Spleen (tissue), 11 donors: Measurements from ENCODE around the gene TDRD9. TPM values are rescaled to one million over a fixed set of nuclear protein-coding genes. Genes with fewer than 3 reads are reported as not detected.

Experiments
- DNase-seq: peaks from one replicate; pipeline ENCODE4 v3.0.0-alpha.2; 2020
- H3K27ac ChIP-seq, 8 donors: fragments of 200-600 bp; sonication (generic) in 7 of 8; 1 replicate in 4 of 8; 2 replicates in 4 of 8; pipeline versions ENCODE4 v1.5.0 to v1.8.0; 2016 to 2021; ENCODE audit warnings: inconsistent platforms in 4 of 8, mild to moderate bottlenecking in 4 of 8, moderate library complexity in 1 of 8
- H3K27me3 ChIP-seq, 7 donors: fragments of 200-600 bp; sonication (generic) in 6 of 7; replicated peaks in 1 of 7; 1 replicate in 4 of 7; 2 replicates in 3 of 7; pipeline versions ENCODE4 v1.5.0 to v1.8.0; 2016 to 2021; ENCODE audit warnings: inconsistent platforms in 3 of 7, mild to moderate bottlenecking in 1 of 7
- H3K36me3 ChIP-seq, 6 donors: fragments of 200-600 bp; sonication (generic) in 5 of 6; 1 replicate in 4 of 6; 2 replicates in 2 of 6; pipeline versions ENCODE4 v1.5.0 to v1.8.0; 2016 to 2021; ENCODE audit warnings: inconsistent platforms in 2 of 6
- H3K4me1 ChIP-seq, 6 donors: fragments of 200-600 bp; sonication (generic) in 5 of 6; 1 replicate in 3 of 6; 2 replicates in 3 of 6; pipeline versions ENCODE4 v1.5.0 to v1.8.0; 2016 to 2021; ENCODE audit warnings: inconsistent platforms in 3 of 6
- H3K4me3 ChIP-seq, 8 donors: fragments of 200-600 bp; sonication (generic) in 7 of 8; 1 replicate in 4 of 8; 2 replicates in 4 of 8; pipeline versions ENCODE4 v1.5.0 to v1.8.0; 2016 to 2021; ENCODE audit warnings: inconsistent platforms in 4 of 8, mild to moderate bottlenecking in 4 of 8, moderate library complexity in 2 of 8
- H3K9me3 ChIP-seq, 8 donors: fragments of 200-600 bp; sonication (generic) in 7 of 8; 1 replicate in 4 of 8; 2 replicates in 4 of 8; pipeline versions ENCODE4 v1.5.0 to v1.8.0; 2016 to 2021; ENCODE audit warnings: inconsistent platforms in 4 of 8
- CTCF ChIP-seq, 11 experiments: fragments of 200-600 bp in 7 of 11; fragments of 450-650 bp in 4 of 11; sonication (generic) in 4 of 11; IDR thresholded peaks in 8 of 11; conservative IDR thresholded peaks in 3 of 11; 1 replicate in 7 of 11; 2 replicates in 4 of 11; pipeline versions ENCODE4 v1.4.0 to v1.8.0; 2016 to 2021; ENCODE audit warnings: antibody characterized with exemption in 11 of 11, inconsistent platforms in 4 of 11, mild to moderate bottlenecking in 1 of 11
- POLR2A ChIP-seq, 3 donors: fragments of 450-650 bp; IDR thresholded peaks; one replicate each; pipeline ENCODE4 v1.5.1; 2017; ENCODE audit warnings: antibody characterized with exemption in 3 of 3, mild to moderate bottlenecking in 1 of 3
- POLR2AphosphoS5 ChIP-seq, 3 donors: sonication (generic); formaldehyde crosslinking; IDR thresholded peaks; one replicate each; pipeline ENCODE4 v1.5.1; 2017; ENCODE audit warnings: antibody characterized with exemption in 3 of 3
- WGBS, 5 donors: extraction: QIAGEN DNeasy Blood & Tissue Kit in 3 of 5; methylation state at CpG; one replicate each; pipeline versions ENCODE4 v1.1.5 to v1.1.7; 2013 to 2018; 5-methylcytosine and 5-hydroxymethylcytosine counted together
- intact Hi-C: fragments of 100-400 bp; cut with DNase I; formaldehyde crosslinking; loops from one replicate; pipeline ENCODE4 v1.15.0; 2023; ENCODE audit warnings: low total_unique reads
- polyA plus RNA-seq, 3 donors: library from polyadenylated mRNA; stranded (reverse); fragments of 200-250 nt; gene quantifications; one replicate each; pipeline ENCODE4 v1.2.1, GENCODE V29; 2013
- total RNA-seq, 7 donors: library from RNA; depleted of rRNA in 3 of 7; stranded (reverse); fragments of >200 nt in 3 of 7; fragmentation: NEBNext Ultra II Directional in 4 of 7; extraction: Animal tissue kit (Norgen Biotek cat#: 25700) in 4 of 7; gene quantifications; one replicate each; pipeline versions ENCODE4 v1.1.0 to v1.2.1, GENCODE V29; 2016 to 2021
- donor health status: healthy with polysubstance abuse.
- donor health status: DM: no; HTN: no; CAD: no; lungs with moderate emphysema.
- donor health status: DM: no; HTN: no; CAD: no.
- donor health status: Bipolar disorder and iron deficiency.
- donor health status: healthy.
- donor health status: DM: no; HTN: no; CAD: no.
- donor health status: DM: yes; HTN: yes; CAD: no.

Gene TDRD9
- total and polyA plus RNA-seq, 10 donors: 0.70 to 18.7 (median 8.0) TPM

- Histone ChIP-seq H3K36me3 (peaks cover 0 to 21% (median 0%) of the 10 kb centered on the region in 6 donors), H3K27me3 (peaks cover 0 to 18% (median 0%) of the 10 kb centered on the region in 7 donors), H3K4me3 (no peak overlapping the region), H3K27ac (no peak overlapping the region), H3K4me1 (no peaks in the 10 kb centered on the region), H3K9me3 (no peaks in the 10 kb centered on the region)
- TF ChIP-seq POLR2AphosphoS5 (IDR thresholded peaks at IDR 0.05): no peak
- no peak for TF ChIP-seq POLR2A (IDR thresholded peaks at IDR 0.05)
- no peak for TF ChIP-seq CTCF (IDR thresholded peaks at IDR 0.05 in 8 of 11, conservative IDR thresholded peaks at IDR 0.05 in 3 of 11)
- intact Hi-C loops: no loop called here
- no peak for DNase-seq
- 63 to 93% (median 80%) methylated on average over 2 of the region's 2 CpGs for WGBS, 5 donors
Observed at GRCh38 chr14:104023325-104024055, 95.2 kb downstream of the TDRD9 start.

- peaks cover 0 to 21% (median 0%) of the 10 kb centered on the region in 6 donors for H3K36me3 ChIP-seq
- H3K4me3 ChIP-seq: no peak overlapping the region
- H3K27ac ChIP-seq: no peak overlapping the region
- no peaks in the 10 kb centered on the region for H3K9me3 ChIP-seq
- no peaks in the 10 kb centered on the region for H3K4me1 ChIP-seq
- no peak for DNase-seq
- intact Hi-C loops: no loop called here
- 72 to 87% (median 80%) methylated on average over 3 of the region's 3 CpGs for WGBS, 5 donors
- H3K27me3 ChIP-seq: peaks cover 0 to 16% (median 0%) of the 10 kb centered on the region in 7 donors
- TF ChIP-seq POLR2A (IDR thresholded peaks at IDR 0.05): no peak
- no peak for TF ChIP-seq POLR2AphosphoS5 (IDR thresholded peaks at IDR 0.05)
- no peak for TF ChIP-seq CTCF (IDR thresholded peaks at IDR 0.05 in 8 of 11, conservative IDR thresholded peaks at IDR 0.05 in 3 of 11)
Observed at GRCh38 chr14:104025534-104025933, 97.3 kb downstream of the TDRD9 start.

- intact Hi-C loops: no loop called here
- TF ChIP-seq CTCF (IDR thresholded peaks at IDR 0.05 in 8 of 11, conservative IDR thresholded peaks at IDR 0.05 in 3 of 11) (no peak), POLR2A (IDR thresholded peaks at IDR 0.05) (no peak), POLR2AphosphoS5 (IDR thresholded peaks at IDR 0.05) (no peak)
- H3K4me1 ChIP-seq: no peaks in the 10 kb centered on the region
- H3K4me3 ChIP-seq: no peak overlapping the region
- H3K36me3 ChIP-seq: peaks cover 0 to 21% (median 0%) of the 10 kb centered on the region in 6 donors
- DNase-seq: no peak
- H3K27me3 ChIP-seq: peaks cover 0 to 13% (median 0%) of the 10 kb centered on the region in 7 donors
- WGBS, 5 donors: 75 to 93% (median 78%) methylated on average over 1 of the region's 1 CpG
- H3K27ac ChIP-seq: no peak overlapping the region
- no peaks in the 10 kb centered on the region for H3K9me3 ChIP-seq
Observed at GRCh38 chr14:104026024-104026423, 97.8 kb downstream of the TDRD9 start.

GRCh38 chr14:104030958-104031357 is 102.7 kb downstream of the TDRD9 start:
- no peak overlapping the region for H3K4me3 ChIP-seq
- no peaks in the 10 kb centered on the region for H3K4me1 ChIP-seq
- no peak for DNase-seq
- H3K9me3 ChIP-seq: no peaks in the 10 kb centered on the region
- WGBS, 5 donors: 73 to 90% (median 84%) methylated on average over 3 of the region's 3 CpGs
- H3K27ac ChIP-seq: no peak overlapping the region
- intact Hi-C loops: no loop called here
- TF ChIP-seq POLR2AphosphoS5 (IDR thresholded peaks at IDR 0.05) (no peak), POLR2A (IDR thresholded peaks at IDR 0.05) (no peak), CTCF (IDR thresholded peaks at IDR 0.05 in 8 of 11, conservative IDR thresholded peaks at IDR 0.05 in 3 of 11) (no peak)
- peaks cover 0 to 28% (median 0%) of the 10 kb centered on the region in 7 donors for H3K27me3 ChIP-seq
- peaks cover 0 to 17% (median 0%) of the 10 kb centered on the region in 6 donors for H3K36me3 ChIP-seq
